Stimulated activated naive B cell treated with anti-CD40 and anti-IgM and Interleukin-4, amounts not matched to agents 10 μg/mL and 1 μg/mL and 100 μg/mL, for 72 hours (primary cell): ENCODE measurements around the gene ADAMTS17.
"Not testable (repeated sequence)": the region's sequence is repeated elsewhere in the genome, so short reads cannot be mapped to it uniquely, and the experiment has no call there.

ENCODE experiments used
- ATAC-seq, 2 donors: fragments of 150-1000 bp; cut with Tn5 transposase; replicated peaks; 2 replicates each; pipeline ENCODE4 v1.10.0; 2021; ENCODE audit warnings: moderate library complexity in 1 of 2
- DNase-seq: peaks from one replicate; pipeline ENCODE4 v3.0.0; 2021
- H3K27ac Mint-ChIP-seq: one replicate; pipeline ENCODE4 v1.8.0; 2022; ENCODE audit warnings: mild to moderate bottlenecking, mixed read lengths
- H3K27me3 Mint-ChIP-seq, 2 donors: one replicate each; pipeline ENCODE4 v1.8.0; 2022; ENCODE audit warnings: mixed read lengths in 2 of 2
- H3K36me3 Mint-ChIP-seq, 2 donors: one replicate each; pipeline ENCODE4 v1.8.0; 2022; ENCODE audit warnings: mixed read lengths in 2 of 2, mild to moderate bottlenecking in 1 of 2
- H3K4me1 Mint-ChIP-seq, 2 donors: one replicate each; pipeline ENCODE4 v1.8.0; 2022; ENCODE audit warnings: mixed read lengths in 2 of 2, mild to moderate bottlenecking in 1 of 2
- H3K4me3 Mint-ChIP-seq, 2 donors: one replicate each; pipeline ENCODE4 v1.8.0; 2022; ENCODE audit warnings: mild to moderate bottlenecking in 2 of 2, mixed read lengths in 2 of 2, moderate library complexity in 1 of 2
- H3K9me3 Mint-ChIP-seq, 2 donors: one replicate each; pipeline ENCODE4 v1.8.0; 2022; ENCODE audit warnings: mixed read lengths in 2 of 2, mild to moderate bottlenecking in 1 of 2

Gene ADAMTS17

GRCh38 chr15:100081454-100081853, 260.3 kb downstream of the ADAMTS17 start:
- DNase-seq (no peak), ATAC-seq (no peak)
- Mint-ChIP-seq H3K4me1 (no peaks in the 10 kb centered on the region), H3K4me3 (no peak overlapping the region), H3K36me3 (no peaks in the 10 kb centered on the region), H3K9me3 (peaks cover 0 to 6% of the 10 kb centered on the region in 2 donors), H3K27me3 (peaks cover 3 to 9% of the 10 kb centered on the region in 2 donors), H3K27ac (no peak overlapping the region)

- no peak for ATAC-seq
- Mint-ChIP-seq H3K27ac (no peak overlapping the region), H3K27me3 (peaks cover 1 to 6% of the 10 kb centered on the region in 2 donors), H3K4me3 (no peak overlapping the region), H3K9me3 (peaks cover 0 to under 1% of the 10 kb centered on the region in 2 donors), H3K4me1 (no peaks in the 10 kb centered on the region), H3K36me3 (no peaks in the 10 kb centered on the region)
- no peak for DNase-seq
Measured at GRCh38 chr15:100078511-100079220, 263.1 kb downstream of the ADAMTS17 start.

- H3K4me1 Mint-ChIP-seq: no peaks in the 10 kb centered on the region
- H3K4me3 Mint-ChIP-seq: no peak overlapping the region
- H3K9me3 Mint-ChIP-seq: peaks cover 4 to 5% of the 10 kb centered on the region in 2 donors
- peaks cover 0 to 5% of the 10 kb centered on the region in 2 donors for H3K27me3 Mint-ChIP-seq
- H3K36me3 Mint-ChIP-seq: no peaks in the 10 kb centered on the region
- DNase-seq (no peak), ATAC-seq (no peak)
- H3K27ac Mint-ChIP-seq: no peak overlapping the region
Measured at GRCh38 chr15:100075229-100075628, 266.5 kb downstream of the ADAMTS17 start.

GRCh38 chr15:100073982-100074381, 267.8 kb downstream of the ADAMTS17 start:
- H3K4me1 Mint-ChIP-seq: no peaks in the 10 kb centered on the region
- no peak for ATAC-seq
- H3K27ac Mint-ChIP-seq: no peak overlapping the region
- DNase-seq: no peak
- H3K36me3 Mint-ChIP-seq: no peaks in the 10 kb centered on the region
- peaks cover 0 to 5% of the 10 kb centered on the region in 2 donors for H3K27me3 Mint-ChIP-seq
- H3K4me3 Mint-ChIP-seq: no peak overlapping the region
- H3K9me3 Mint-ChIP-seq: peaks cover 5 to 7% of the 10 kb centered on the region in 2 donors

- not testable (repeated sequence) for H3K4me3 Mint-ChIP-seq, H3K27ac Mint-ChIP-seq, DNase-seq, H3K4me1 Mint-ChIP-seq, H3K27me3 Mint-ChIP-seq, H3K36me3 Mint-ChIP-seq, ATAC-seq
- H3K9me3 Mint-ChIP-seq: peaks cover 5 to 14% of the 10 kb centered on the region in 2 donors
Measured at GRCh38 chr15:100066521-100067280, 275.1 kb downstream of the ADAMTS17 start.

GRCh38 chr15:100061944-100062343, 279.8 kb downstream of the ADAMTS17 start:
- H3K4me3 Mint-ChIP-seq: no peak overlapping the region
- no peak overlapping the region for H3K27ac Mint-ChIP-seq
- no peaks in the 10 kb centered on the region for H3K36me3 Mint-ChIP-seq
- DNase-seq: no peak
- ATAC-seq: no peak
- H3K27me3 Mint-ChIP-seq: peaks cover 7 to 16% of the 10 kb centered on the region in 2 donors
- peaks cover 2 to 3% of the 10 kb centered on the region in 2 donors for H3K9me3 Mint-ChIP-seq
- no peaks in the 10 kb centered on the region for H3K4me1 Mint-ChIP-seq

GRCh38 chr15:100060276-100060926, 281.4 kb downstream of the ADAMTS17 start:
- Mint-ChIP-seq H3K27ac (no peak overlapping the region), H3K4me3 (no peak overlapping the region), H3K36me3 (no peaks in the 10 kb centered on the region), H3K4me1 (peaks cover 0 to 3% of the 10 kb centered on the region in 2 donors), H3K27me3 (peaks cover 9 to 19% of the 10 kb centered on the region in 2 donors), H3K9me3 (peaks cover 0 to under 1% of the 10 kb centered on the region in 2 donors)
- DNase-seq (no peak), ATAC-seq (no peak)

GRCh38 chr15:100059521-100059920, 282.3 kb downstream of the ADAMTS17 start:
- Mint-ChIP-seq H3K36me3 (no peaks in the 10 kb centered on the region), H3K4me3 (no peak overlapping the region), H3K27me3 (peaks cover 9 to 19% of the 10 kb centered on the region in 2 donors), H3K4me1 (peaks cover 0 to 3% of the 10 kb centered on the region in 2 donors), H3K9me3 (no peaks in the 10 kb centered on the region), H3K27ac (no peak overlapping the region)
- DNase-seq: no peak
- ATAC-seq: no peak

- peaks cover 9 to 19% of the 10 kb centered on the region in 2 donors for H3K27me3 Mint-ChIP-seq
- no peaks in the 10 kb centered on the region for H3K36me3 Mint-ChIP-seq
- DNase-seq (no peak), ATAC-seq (no peak)
- no peak overlapping the region for H3K4me3 Mint-ChIP-seq
- no peak overlapping the region for H3K27ac Mint-ChIP-seq
- H3K9me3 Mint-ChIP-seq: no peaks in the 10 kb centered on the region
- peaks cover 0 to 3% of the 10 kb centered on the region in 2 donors for H3K4me1 Mint-ChIP-seq
Measured at GRCh38 chr15:100059094-100059493, 282.7 kb downstream of the ADAMTS17 start.

- Mint-ChIP-seq H3K36me3 (no peaks in the 10 kb centered on the region), H3K27ac (no peak overlapping the region), H3K4me3 (no peak overlapping the region), H3K9me3 (no peaks in the 10 kb centered on the region), H3K4me1 (peaks cover 0 to 3% of the 10 kb centered on the region in 2 donors), H3K27me3 (peaks cover 9 to 18% of the 10 kb centered on the region in 2 donors)
- ATAC-seq (no peak), DNase-seq (no peak)
Measured at GRCh38 chr15:100058458-100058857, 283.3 kb downstream of the ADAMTS17 start.

GRCh38 chr15:100057281-100057680, 284.5 kb downstream of the ADAMTS17 start:
- ATAC-seq (no peak), DNase-seq (no peak)
- H3K4me1 Mint-ChIP-seq: peaks cover 0 to 3% of the 10 kb centered on the region in 2 donors
- no peak overlapping the region for H3K27ac Mint-ChIP-seq
- peaks cover 9 to 14% of the 10 kb centered on the region in 2 donors for H3K27me3 Mint-ChIP-seq
- H3K9me3 Mint-ChIP-seq: no peaks in the 10 kb centered on the region
- H3K4me3 Mint-ChIP-seq: no peak overlapping the region
- H3K36me3 Mint-ChIP-seq: no peaks in the 10 kb centered on the region

GRCh38 chr15:100056411-100057072, 285.2 kb downstream of the ADAMTS17 start:
- ATAC-seq (no peak), DNase-seq (no peak)
- Mint-ChIP-seq H3K27me3 (peaks cover 5 to 14% of the 10 kb centered on the region in 2 donors), H3K4me1 (peaks cover 0 to 3% of the 10 kb centered on the region in 2 donors), H3K27ac (no peak overlapping the region), H3K36me3 (no peaks in the 10 kb centered on the region), H3K4me3 (no peak overlapping the region), H3K9me3 (no peaks in the 10 kb centered on the region)

GRCh38 chr15:100055821-100056220, 286.0 kb downstream of the ADAMTS17 start:
- DNase-seq (no peak), ATAC-seq (peak in 1 of 2 donors; percentile 39)
- peaks cover 0 to 3% of the 10 kb centered on the region in 2 donors for H3K4me1 Mint-ChIP-seq
- H3K27me3 Mint-ChIP-seq: peaks cover 5 to 14% of the 10 kb centered on the region in 2 donors
- no peak overlapping the region for H3K4me3 Mint-ChIP-seq
- H3K36me3 Mint-ChIP-seq: no peaks in the 10 kb centered on the region
- H3K9me3 Mint-ChIP-seq: no peaks in the 10 kb centered on the region
- no peak overlapping the region for H3K27ac Mint-ChIP-seq

GRCh38 chr15:100054539-100054938, 287.2 kb downstream of the ADAMTS17 start:
- no peak overlapping the region for H3K27ac Mint-ChIP-seq
- peaks cover 0 to 3% of the 10 kb centered on the region in 2 donors for H3K4me1 Mint-ChIP-seq

More at GRCh38 chr15:100054539-100054938, 287.2 kb downstream of the ADAMTS17 start:
- DNase-seq: no peak
- Mint-ChIP-seq H3K9me3 (peaks cover 0 to 2% of the 10 kb centered on the region in 2 donors), H3K27me3 (peaks cover 5 to 14% of the 10 kb centered on the region in 2 donors), H3K4me3 (no peak overlapping the region), H3K36me3 (no peaks in the 10 kb centered on the region)
- no peak for ATAC-seq
